ENCODE measurements around the gene CCDC142.

DNA sequence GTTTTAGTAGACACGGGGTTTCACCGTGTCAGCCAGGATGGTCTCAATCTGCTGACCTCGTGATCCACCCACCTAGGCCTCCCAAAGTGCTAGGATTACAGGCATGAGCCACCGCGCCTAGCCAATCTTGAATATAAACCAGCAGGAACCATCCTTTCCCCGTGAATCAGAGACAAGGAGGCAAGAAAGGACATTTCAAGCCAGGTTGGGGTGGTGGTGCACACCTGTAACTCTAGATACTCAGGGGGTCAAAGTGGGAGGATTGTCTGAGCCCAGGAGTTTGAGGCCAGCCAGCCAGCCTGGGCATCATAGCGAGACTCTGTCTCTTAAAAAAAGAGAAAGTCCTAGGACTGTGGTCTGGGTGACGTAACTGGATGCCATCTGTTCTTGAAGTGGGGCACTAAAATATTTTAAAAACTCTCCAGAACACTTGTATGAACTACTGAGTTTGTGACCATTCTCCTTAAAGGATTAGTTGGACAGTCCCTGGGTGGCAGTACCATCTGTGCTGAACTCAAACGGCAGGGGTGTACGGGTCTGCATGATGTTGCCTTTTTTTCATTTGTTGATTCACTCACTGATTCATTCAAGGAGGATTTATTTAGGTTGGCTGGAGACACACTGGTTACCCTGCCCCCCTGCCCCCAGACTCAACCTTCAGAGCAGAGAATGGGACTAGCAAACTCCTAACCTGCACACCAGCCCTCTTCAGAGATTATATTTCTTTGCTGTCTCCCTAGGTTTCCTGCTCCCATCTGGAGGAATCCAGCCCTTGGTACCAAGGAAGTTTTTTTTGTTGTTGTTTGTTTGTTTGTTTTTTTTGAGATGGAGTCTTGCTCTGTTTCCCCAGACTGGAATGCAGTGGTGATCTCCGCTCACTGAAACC is 28.5 kb upstream of the CCDC142 start:
- TF ChIP-seq CTCF (IDR thresholded peaks at IDR 0.05) (no peak), POLR2AphosphoS5 (IDR thresholded peaks at IDR 0.05) (no peak), POLR2A (IDR thresholded peaks at IDR 0.05) (no peak), EP300 (IDR thresholded peaks at IDR 0.05) (no peak)
